WI38 (cell line): Measurements from ENCODE around the gene DNAAF8.
"Not testable (repeated sequence)": the region's sequence is repeated elsewhere in the genome, so short reads cannot be mapped to it uniquely, and the experiment has no call there.

Source experiments
- H3K4me3 ChIP-seq: 2 replicates; pipeline ENCODE4 v1.5.1; 2011; ENCODE audit warnings: low read depth, mild to moderate bottlenecking, control low read depth, low read length
- CTCF ChIP-seq: IDR thresholded peaks from 2 replicates; pipeline ENCODE4 v1.5.1; 2012; ENCODE audit warnings: low read depth, mild to moderate bottlenecking, control low read depth, low read length

The DNAAF8 gene

DNA sequence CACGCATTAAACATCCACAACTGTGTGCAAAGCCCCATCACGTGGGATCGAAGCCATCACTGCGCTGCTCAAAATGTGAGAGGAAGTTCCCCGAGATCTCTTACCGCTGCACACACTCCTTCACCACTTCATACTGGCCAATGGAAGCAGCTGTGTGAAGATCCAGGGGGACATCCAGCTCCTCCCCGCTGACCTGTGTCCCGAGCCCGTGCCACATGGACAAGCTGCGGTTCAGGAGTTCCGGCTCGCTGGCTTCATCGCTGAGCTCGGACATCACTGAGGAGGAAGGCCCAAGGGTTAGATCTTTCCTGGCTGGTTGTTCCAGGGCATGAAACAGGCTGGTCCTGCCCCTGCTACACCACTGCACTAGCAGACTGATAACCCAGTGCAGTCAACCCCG lies 4.5 kb upstream of the DNAAF8 start:
- TF ChIP-seq CTCF = no peak
- H3K4me3 ChIP-seq = no peak overlapping the region

DNA sequence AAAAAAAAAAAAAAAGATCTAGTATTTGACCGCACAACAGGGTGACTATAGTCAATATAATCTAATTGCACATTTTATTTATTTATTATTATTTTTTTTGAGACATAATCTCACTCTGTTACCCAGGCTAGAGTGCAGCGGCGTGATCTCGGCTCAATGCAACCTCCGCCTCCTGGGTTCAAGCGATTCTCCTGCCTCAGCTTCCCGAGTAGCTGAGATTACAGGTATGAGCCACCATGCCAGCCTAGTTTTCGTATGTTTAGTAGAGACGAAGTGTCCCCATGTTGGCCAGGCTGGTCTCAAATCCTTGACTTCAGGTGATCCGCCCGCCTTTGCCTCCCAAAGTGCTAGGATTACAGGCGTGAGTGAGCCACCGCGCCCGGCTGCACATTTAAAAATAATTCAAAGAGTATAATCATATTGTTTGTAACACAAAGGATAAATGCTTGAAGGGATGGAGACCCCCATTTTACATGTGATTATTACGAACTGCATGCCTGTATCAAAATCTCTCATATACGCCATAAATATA lies 1.1 kb upstream of the DNAAF8 start:
- H3K4me3 ChIP-seq = peak overlapping the region; percentile 97
- no peak for TF ChIP-seq CTCF

DNA sequence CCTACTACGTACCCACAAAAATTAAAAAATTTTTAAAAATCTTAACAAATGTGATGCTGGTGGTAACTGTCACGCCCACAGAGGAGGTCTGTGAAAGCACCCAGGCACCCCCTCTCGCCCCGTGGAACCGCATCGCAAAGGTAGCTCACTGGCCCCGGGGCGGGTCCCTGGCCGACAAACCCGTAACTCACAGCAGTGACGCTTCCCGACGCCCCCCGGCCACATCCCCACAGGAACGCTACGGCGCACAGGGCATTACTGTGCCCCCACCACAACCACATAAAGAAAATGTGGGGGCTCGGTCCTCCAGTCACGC lies 632 bp upstream of the DNAAF8 start:
- peak overlapping the region; percentile 97 for H3K4me3 ChIP-seq
- no peak for TF ChIP-seq CTCF

DNA sequence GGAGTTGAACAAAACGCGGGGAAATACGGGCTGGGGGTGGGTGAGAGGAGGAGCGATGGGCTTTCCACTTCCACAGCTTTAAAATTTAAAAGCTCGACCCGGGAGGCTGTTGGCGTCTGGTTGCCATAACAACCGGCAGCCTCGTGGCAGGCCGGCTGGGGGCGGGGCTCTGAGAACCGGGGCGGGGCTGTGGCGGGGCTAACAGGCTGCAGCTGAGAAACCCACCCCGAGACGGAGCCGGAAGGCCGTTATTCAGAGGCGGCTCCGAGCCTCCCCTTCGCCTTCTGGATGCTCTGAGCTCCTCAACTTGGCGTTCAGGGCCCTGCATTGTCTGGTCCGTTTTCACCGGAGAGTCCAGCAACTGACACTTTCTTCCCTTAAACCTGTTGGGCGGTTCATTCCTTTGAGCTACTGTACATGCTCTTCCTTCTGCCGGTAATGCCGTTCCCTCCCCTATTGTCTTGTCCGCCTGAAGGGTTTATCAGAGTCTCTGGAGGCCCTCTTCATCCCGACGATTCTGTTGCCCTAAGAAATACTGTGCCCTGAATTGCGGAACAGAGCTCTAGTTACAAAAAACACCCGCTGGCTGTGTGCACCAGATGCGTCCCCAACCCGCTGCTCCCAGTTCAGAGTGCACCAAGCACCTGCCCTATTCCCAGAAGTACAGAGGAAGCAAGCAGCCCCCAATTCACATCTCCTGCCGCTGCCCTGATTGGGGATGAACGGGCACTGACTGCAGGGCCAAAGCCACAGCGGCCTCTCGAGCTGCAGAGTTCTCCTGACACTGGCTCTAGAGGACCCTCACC lies 596 bp downstream of the DNAAF8 start:
- no peak for TF ChIP-seq CTCF
- H3K4me3 ChIP-seq = peak overlapping the region; percentile 97

DNA sequence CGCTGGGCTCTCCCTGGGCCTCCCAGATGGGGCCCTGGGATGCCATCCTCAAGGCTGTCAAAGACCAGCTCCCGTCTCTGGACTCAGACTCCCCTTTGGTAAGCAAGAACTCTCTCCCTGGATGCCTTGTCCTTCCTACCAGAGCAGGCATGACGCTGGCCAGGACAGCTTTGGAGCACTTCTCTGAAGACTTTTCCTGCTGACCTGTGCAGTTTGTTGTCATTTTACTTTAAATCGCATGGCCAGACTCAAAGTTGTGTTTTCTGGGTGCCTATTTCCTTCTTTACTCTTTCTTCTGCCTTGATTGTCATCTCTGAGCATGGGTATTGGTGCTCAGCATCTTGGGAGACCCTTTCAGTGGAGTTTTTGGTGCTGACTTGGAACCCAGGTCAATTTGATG lies 2.2 kb downstream of the DNAAF8 start:
- H3K4me3 ChIP-seq = no peak overlapping the region
- TF ChIP-seq CTCF = no peak

GRCh38 chr16:4737545-4737944 lies 3.2 kb downstream of the DNAAF8 start:
- no peak for TF ChIP-seq CTCF
- no peak overlapping the region for H3K4me3 ChIP-seq

- not testable (repeated sequence) for H3K4me3 ChIP-seq
Measured at GRCh38 chr16:4738370-4738769, 4.0 kb downstream of the DNAAF8 start.
